NCI-H1930 (cell line): ENCODE measurements around the gene CRELD1.

Experiments
- DNase-seq, 2 experiments: peaks; one replicate each; lab custom pipeline; 2025; lab: John Stamatoyannopoulos, UW

The CRELD1 gene

DNA sequence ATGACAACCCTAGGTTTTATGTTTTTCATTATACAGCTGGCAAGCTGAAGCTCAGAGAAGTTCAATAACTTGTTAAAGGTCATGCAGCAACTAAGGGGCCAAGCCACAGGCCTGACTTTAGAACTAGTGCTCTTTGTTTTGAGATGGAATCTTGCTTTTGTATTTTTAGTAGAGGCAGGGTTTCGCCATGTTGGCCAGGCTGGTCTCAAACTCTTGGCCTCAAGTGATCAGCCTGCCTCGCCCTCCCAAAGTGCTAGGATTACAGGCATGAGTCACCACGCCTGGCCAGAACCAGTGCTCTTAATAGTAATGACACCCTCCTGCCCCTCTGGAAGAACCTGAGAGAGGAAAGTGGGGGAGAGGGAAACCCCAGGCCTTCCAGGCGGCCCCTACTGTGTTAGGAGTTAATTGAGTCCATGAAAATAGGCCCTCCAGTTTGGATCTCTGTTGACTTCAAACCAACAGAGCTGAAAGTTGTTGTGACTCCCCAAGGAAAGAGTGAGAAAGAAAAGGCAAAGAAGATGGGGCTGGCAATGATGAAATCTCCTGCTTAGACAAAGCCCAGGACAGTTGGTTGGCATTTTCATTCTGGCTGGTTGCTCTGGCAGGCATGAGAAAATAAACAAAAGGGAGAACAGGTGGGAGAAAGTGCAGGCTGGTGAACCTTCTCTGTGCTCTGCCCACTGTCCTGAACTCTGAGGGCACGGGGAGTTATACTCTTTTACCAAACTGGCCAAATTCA is 22.1 kb downstream of the CRELD1 start:
- no peak for DNase-seq

DNA sequence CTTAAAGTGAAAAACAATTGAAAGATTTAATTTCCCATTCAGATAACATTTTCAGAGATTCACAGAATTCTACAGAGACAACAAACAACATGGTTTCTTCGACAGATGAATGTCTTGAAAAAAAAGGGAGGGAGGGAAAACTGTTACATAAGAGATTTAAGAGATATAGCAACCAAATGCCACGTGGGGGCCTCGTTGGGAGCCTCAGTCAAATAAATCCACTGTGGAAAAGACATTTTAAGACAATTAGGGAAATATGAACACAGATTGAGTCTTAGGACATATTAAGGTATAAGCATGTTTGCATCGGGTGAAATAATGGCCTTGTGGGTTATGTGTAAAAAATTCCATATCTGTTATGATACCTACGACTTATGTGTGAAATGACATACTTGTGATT is 23.6 kb downstream of the CRELD1 start:
- DNase-seq: no peak

- DNase-seq: no peak
These were observed 31.7 kb downstream of the CRELD1 start for GRCh38 chr3:9965200-9965875.

DNA sequence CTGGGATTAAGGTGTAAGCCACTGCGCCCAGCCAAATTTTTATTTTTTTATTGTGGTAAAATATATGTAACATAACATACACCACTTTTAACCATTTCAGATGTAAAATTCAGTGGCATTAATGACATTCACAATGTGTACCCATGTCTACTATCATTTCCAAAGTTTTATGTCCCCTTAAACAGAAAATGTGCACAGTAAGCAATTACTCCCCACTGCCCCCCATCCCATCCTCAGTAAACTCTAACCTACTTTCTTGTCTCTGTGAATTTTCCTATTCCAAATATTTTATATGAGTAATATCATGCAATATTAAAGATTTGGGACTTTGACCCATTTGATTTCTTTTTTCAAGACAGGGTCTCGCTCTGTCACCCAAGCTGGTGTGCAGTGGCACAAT is 33.2 kb downstream of the CRELD1 start:
- no peak for DNase-seq

GRCh38 chr3:9969632-9970019 is 36.0 kb downstream of the CRELD1 start:
- DNase-seq: no peak

GRCh38 chr3:9970020-9970652 is 36.5 kb downstream of the CRELD1 start:
- DNase-seq: no peak

DNA sequence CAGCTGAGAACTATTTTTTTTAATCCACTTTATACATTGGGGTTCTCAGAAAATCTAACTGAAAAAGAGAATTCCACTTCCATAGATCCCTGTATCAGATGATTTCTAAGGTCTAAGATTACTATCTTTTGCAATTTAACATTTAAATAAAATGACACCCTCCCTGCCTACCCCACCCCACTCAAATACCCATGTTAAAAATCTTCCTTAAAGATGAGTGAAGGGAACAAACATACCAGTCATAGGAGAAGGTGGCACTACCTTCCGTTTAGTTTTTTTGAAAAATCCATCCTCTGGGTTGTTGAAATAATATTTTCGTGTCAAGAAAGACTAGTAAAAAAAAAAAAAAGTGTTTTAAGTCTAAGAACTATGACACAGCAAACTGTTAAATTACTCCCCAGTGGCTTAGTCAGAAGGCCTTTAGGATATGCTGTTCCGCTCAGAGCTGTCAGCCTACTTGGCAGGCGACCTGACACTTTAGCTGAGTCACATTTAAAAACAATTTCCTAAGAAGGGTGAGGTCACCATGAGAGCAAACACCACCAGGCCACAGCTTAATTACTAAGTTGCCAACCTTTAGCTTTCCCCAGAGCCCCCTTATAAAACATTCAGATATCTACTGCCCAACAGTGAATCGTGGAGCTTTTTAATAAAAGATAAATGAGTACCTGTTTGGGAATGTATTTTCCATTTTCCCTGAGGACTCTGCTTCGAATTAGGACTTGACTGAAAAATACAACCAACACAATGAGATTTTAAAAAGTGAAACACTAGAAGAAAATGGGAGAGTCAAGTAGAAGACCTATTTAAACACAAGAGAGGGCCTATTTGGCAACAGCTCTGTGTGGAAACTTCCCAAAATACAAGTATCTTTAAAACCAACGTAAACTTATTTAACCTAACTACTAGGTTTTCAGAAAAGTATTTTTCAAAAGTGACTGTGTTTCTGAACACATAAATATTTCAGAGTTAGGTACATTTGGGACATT is 43.4 kb downstream of the CRELD1 start:
- DNase-seq: no peak

DNA sequence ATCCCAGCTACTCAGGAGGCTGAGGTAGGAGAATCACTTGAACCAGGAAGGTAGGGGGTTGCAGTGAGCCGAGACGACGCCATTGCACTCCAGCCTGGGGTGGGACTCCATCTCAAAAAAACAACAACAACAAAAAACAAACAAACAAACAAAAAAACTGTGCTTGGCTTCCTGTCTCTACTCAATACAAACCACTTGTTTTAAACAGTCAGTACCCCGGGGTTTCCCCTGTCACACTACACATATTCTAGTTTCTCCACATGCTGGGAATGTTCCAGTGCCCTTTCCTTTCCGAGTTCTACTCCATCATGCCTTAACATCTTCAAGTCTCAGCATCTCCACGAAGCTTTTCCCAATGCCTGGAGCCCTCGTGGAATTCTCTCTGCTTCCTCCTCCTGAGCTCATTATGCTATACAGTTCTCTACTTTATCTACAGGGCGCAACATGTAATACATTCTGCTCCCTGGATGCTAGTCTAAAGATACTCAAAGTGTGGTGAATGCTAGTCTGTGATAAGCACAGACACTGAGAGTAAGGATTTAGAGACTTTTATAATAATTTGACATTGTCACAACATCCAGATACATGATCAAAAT is 45.2 kb downstream of the CRELD1 start:
- no peak for DNase-seq

- DNase-seq: no peak
These were observed 46.6 kb downstream of the CRELD1 start for GRCh38 chr3:9980251-9980650.

- DNase-seq: no peak
These were observed 52.6 kb downstream of the CRELD1 start for GRCh38 chr3:9986230-9986725.

DNA sequence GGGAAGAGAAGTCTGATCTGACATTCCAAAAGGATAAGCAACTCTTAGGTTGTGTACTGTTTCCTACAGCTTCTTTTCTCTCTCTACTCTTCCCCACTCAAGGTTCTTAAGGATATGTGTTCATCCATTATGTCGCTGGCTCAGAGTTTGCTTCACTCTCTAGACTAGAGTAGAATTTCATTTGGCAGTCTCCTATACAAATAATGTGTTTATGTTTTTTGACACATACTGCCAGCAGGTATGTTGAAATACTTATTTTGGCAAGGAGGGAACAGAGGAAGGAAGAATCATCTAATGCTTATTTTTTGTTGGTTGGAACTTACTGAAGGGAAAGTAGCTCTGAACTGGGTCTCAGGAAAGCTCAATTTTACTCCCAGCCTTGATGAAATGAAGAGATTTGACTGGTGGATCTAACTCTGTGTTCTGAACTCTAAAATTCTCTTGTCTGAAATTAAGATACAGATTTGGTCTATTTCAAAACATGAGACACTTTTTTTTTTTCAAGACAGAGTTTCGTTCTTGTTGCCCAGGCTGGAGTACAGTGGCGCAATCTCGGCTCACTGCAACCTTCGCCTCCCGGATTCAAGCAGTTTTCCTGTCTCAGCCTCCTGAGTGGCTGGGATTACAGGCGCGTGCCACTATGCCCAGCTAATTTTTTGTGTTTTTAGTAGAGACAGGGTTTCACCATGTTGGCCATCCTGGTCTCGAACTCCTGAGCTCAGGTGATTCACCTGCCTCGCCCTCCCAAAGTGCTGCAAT is 60.6 kb downstream of the CRELD1 start:
- DNase-seq: no peak
